SK-N-SH (cell line): ENCODE data around the gene OR1I1.

ENCODE experiments used
- CHD2 ChIP-seq: fragments of 150-350 bp; IDR thresholded peaks from 2 replicates; pipeline ENCODE4 v1.6.1; 2018; ENCODE audit warnings: low read length; ENCODE audit not compliant: partially characterized antibody
- EP300 ChIP-seq, 2 experiments: IDR thresholded peaks; 2 replicates each; pipeline versions ENCODE4 v1.4.0 to v1.6.1; 2012; ENCODE audit warnings: borderline replicate concordance in 1 of 2, low read depth in 1 of 2, low read length in 1 of 2
- GABPA ChIP-seq: IDR thresholded peaks from 2 replicates; pipeline ENCODE4 v1.4.0; 2012; ENCODE audit warnings: low read depth, mild to moderate bottlenecking
- JUND ChIP-seq: IDR thresholded peaks from 2 replicates; pipeline ENCODE4 v1.4.0; 2012
- NRF1 ChIP-seq: IDR thresholded peaks from 2 replicates; pipeline ENCODE4 v1.6.1; 2012; ENCODE audit warnings: low read depth, mild to moderate bottlenecking, low read length
- POLR2AphosphoS5 ChIP-seq: IDR thresholded peaks from 2 replicates; pipeline ENCODE4 v1.6.1; 2012; ENCODE audit warnings: low read depth, low read length
- RXRA ChIP-seq: IDR thresholded peaks from 2 replicates; pipeline ENCODE4 v1.4.0; 2012; ENCODE audit warnings: low read depth, mild to moderate bottlenecking, borderline replicate concordance
- TAF1 ChIP-seq: IDR thresholded peaks from 2 replicates; pipeline ENCODE4 v1.6.1; 2012; ENCODE audit warnings: low read depth, mild to moderate bottlenecking, low read length, moderate library complexity, borderline replicate concordance
- TCF12 ChIP-seq: IDR thresholded peaks from 2 replicates; pipeline ENCODE4 v1.4.0; 2012
- TF ChIP-seq, protein P1 (sequence below): fragments of 200-600 bp; sonication (generic); IDR thresholded peaks from 2 replicates; pipeline ENCODE4 v1.6.1; 2017; ENCODE audit warnings: antibody characterized with exemption, mild to moderate bottlenecking, moderate library complexity
- TF ChIP-seq, protein P2 (sequence below): IDR thresholded peaks from 2 replicates; pipeline ENCODE4 v1.6.1; 2012; ENCODE audit warnings: mild to moderate bottlenecking, low read depth, low read length, moderate library complexity
- TF ChIP-seq, protein P3 (sequence below): IDR thresholded peaks from 2 replicates; pipeline ENCODE4 v1.4.0; 2012; ENCODE audit warnings: low read depth, borderline replicate concordance
- TF ChIP-seq, protein P4 (sequence below): IDR thresholded peaks from 2 replicates; pipeline ENCODE4 v1.4.0; 2012; ENCODE audit warnings: low read depth
- TF ChIP-seq, protein P5 (sequence below): IDR thresholded peaks from 2 replicates; pipeline ENCODE4 v1.4.0; 2012; ENCODE audit warnings: low read depth, borderline replicate concordance

DNA sequence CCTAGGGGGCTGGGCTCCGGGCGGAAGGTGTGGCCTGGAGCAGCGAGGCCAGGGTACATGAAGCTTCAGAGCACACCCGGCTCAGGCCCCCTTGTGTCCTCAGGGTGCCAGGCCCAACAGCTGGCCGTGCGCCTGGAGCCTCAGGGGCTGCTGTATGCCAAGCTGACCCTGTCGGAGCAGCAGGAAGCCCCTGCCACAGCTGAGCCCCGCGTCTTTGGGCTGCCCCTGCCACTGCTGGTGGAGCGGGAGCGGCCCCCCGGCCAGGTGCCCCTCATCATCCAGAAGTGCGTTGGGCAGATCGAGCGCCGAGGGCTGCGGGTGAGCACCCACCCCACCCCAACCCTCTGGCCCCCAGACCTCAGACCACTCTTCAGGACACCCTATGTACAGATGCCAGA, 28.4 kb downstream of the OR1I1 start:
- TF ChIP-seq TAF1: no peak
- TF ChIP-seq, protein P1, sequence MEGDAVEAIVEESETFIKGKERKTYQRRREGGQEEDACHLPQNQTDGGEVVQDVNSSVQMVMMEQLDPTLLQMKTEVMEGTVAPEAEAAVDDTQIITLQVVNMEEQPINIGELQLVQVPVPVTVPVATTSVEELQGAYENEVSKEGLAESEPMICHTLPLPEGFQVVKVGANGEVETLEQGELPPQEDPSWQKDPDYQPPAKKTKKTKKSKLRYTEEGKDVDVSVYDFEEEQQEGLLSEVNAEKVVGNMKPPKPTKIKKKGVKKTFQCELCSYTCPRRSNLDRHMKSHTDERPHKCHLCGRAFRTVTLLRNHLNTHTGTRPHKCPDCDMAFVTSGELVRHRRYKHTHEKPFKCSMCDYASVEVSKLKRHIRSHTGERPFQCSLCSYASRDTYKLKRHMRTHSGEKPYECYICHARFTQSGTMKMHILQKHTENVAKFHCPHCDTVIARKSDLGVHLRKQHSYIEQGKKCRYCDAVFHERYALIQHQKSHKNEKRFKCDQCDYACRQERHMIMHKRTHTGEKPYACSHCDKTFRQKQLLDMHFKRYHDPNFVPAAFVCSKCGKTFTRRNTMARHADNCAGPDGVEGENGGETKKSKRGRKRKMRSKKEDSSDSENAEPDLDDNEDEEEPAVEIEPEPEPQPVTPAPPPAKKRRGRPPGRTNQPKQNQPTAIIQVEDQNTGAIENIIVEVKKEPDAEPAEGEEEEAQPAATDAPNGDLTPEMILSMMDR: no peak
- TF ChIP-seq, protein P2, sequence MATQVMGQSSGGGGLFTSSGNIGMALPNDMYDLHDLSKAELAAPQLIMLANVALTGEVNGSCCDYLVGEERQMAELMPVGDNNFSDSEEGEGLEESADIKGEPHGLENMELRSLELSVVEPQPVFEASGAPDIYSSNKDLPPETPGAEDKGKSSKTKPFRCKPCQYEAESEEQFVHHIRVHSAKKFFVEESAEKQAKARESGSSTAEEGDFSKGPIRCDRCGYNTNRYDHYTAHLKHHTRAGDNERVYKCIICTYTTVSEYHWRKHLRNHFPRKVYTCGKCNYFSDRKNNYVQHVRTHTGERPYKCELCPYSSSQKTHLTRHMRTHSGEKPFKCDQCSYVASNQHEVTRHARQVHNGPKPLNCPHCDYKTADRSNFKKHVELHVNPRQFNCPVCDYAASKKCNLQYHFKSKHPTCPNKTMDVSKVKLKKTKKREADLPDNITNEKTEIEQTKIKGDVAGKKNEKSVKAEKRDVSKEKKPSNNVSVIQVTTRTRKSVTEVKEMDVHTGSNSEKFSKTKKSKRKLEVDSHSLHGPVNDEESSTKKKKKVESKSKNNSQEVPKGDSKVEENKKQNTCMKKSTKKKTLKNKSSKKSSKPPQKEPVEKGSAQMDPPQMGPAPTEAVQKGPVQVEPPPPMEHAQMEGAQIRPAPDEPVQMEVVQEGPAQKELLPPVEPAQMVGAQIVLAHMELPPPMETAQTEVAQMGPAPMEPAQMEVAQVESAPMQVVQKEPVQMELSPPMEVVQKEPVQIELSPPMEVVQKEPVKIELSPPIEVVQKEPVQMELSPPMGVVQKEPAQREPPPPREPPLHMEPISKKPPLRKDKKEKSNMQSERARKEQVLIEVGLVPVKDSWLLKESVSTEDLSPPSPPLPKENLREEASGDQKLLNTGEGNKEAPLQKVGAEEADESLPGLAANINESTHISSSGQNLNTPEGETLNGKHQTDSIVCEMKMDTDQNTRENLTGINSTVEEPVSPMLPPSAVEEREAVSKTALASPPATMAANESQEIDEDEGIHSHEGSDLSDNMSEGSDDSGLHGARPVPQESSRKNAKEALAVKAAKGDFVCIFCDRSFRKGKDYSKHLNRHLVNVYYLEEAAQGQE: no peak
- no peak for TF ChIP-seq POLR2AphosphoS5
- no peak for TF ChIP-seq TCF12
- no peak for TF ChIP-seq EP300 (IDR thresholded peaks at IDR 0.05; ENCODE audit: borderline replicate concordance in 1 of 2, low read depth in 1 of 2, low read length in 1 of 2)
- TF ChIP-seq, protein P3, sequence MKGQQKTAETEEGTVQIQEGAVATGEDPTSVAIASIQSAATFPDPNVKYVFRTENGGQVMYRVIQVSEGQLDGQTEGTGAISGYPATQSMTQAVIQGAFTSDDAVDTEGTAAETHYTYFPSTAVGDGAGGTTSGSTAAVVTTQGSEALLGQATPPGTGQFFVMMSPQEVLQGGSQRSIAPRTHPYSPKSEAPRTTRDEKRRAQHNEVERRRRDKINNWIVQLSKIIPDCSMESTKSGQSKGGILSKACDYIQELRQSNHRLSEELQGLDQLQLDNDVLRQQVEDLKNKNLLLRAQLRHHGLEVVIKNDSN: no peak
- TF ChIP-seq CHD2: no peak
- TF ChIP-seq, protein P4, sequence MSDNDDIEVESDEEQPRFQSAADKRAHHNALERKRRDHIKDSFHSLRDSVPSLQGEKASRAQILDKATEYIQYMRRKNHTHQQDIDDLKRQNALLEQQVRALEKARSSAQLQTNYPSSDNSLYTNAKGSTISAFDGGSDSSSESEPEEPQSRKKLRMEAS: no peak
- no peak for TF ChIP-seq RXRA
- TF ChIP-seq JUND: no peak
- TF ChIP-seq NRF1: no peak
- TF ChIP-seq, protein P5, sequence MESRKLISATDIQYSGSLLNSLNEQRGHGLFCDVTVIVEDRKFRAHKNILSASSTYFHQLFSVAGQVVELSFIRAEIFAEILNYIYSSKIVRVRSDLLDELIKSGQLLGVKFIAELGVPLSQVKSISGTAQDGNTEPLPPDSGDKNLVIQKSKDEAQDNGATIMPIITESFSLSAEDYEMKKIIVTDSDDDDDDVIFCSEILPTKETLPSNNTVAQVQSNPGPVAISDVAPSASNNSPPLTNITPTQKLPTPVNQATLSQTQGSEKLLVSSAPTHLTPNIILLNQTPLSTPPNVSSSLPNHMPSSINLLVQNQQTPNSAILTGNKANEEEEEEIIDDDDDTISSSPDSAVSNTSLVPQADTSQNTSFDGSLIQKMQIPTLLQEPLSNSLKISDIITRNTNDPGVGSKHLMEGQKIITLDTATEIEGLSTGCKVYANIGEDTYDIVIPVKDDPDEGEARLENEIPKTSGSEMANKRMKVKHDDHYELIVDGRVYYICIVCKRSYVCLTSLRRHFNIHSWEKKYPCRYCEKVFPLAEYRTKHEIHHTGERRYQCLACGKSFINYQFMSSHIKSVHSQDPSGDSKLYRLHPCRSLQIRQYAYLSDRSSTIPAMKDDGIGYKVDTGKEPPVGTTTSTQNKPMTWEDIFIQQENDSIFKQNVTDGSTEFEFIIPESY: no peak
- TF ChIP-seq GABPA: no peak
